ENCODE results near the gene DCTN1. TPM values are rescaled to one million over a fixed set of nuclear protein-coding genes. Genes with fewer than 3 reads are reported as not detected.

DCTN1 gene
- total RNA-seq, 2 donors from 2014 or later: 159 to 213 TPM

- Mint-ChIP-seq H3K9me3 (no peaks in the 10 kb centered on the region), H3K36me3 (ENCODE audit: low read depth) (peaks cover 9% of the 10 kb centered on the region), H3K27ac (no peak overlapping the region), H3K4me3 (no peak overlapping the region), H3K4me1 (peaks cover 11% of the 10 kb centered on the region), H3K27me3 (ENCODE audit: insufficient read depth) (peaks cover 1% of the 10 kb centered on the region)
- peaks cover 8% of the 10 kb centered on the region for H3K36me3 ChIP-seq (ENCODE audit: control insufficient read depth, insufficient read depth, low read length)
- H3K9ac ChIP-seq (ENCODE audit: extremely low read depth, low read length, poor library complexity, severe bottlenecking): no peak overlapping the region
- no peaks in the 10 kb centered on the region for H3K27me3 ChIP-seq (ENCODE audit: control insufficient read depth, insufficient read depth, low read length, poor library complexity, severe bottlenecking)
- DNase-seq: no peak
- H3K4me1 ChIP-seq (ENCODE audit: control insufficient read depth, insufficient read depth, low read length): no peaks in the 10 kb centered on the region
- no peaks in the 10 kb centered on the region for H3K9me3 ChIP-seq (ENCODE audit: control insufficient read depth, low read length)
- TF ChIP-seq CTCF (conservative IDR thresholded peaks at IDR 0.05): no peak
- WGBS, 2 experiments (ENCODE audit: insufficient coverage in 1 of 2, insufficient read length in 1 of 2): 94 to 96% methylated on average over 4 of the region's 4 CpGs
- no peak overlapping the region for H3K4me3 ChIP-seq (ENCODE audit: low read length)
- H3K27ac ChIP-seq (ENCODE audit: low read depth, low read length): no peak overlapping the region
Measured at GRCh38 chr2:74349889-74350288, 30.2 kb downstream of the DCTN1 start.

- Mint-ChIP-seq H3K4me1 (peaks cover 11% of the 10 kb centered on the region), H3K27me3 (ENCODE audit: insufficient read depth) (peaks cover 2% of the 10 kb centered on the region), H3K4me3 (no peak overlapping the region), H3K36me3 (ENCODE audit: low read depth) (no peaks in the 10 kb centered on the region), H3K27ac (no peak overlapping the region), H3K9me3 (no peaks in the 10 kb centered on the region)
- H3K27me3 ChIP-seq (ENCODE audit: control insufficient read depth, insufficient read depth, low read length, poor library complexity, severe bottlenecking): no peaks in the 10 kb centered on the region
- no peak overlapping the region for H3K4me3 ChIP-seq (ENCODE audit: low read length)
- WGBS, 2 experiments (ENCODE audit: insufficient coverage in 1 of 2, insufficient read length in 1 of 2): 90 to 100% methylated on average over 2 to 3 of the region's 3 CpGs
- H3K9me3 ChIP-seq (ENCODE audit: control insufficient read depth, low read length): no peaks in the 10 kb centered on the region
- DNase-seq: no peak
- TF ChIP-seq CTCF (conservative IDR thresholded peaks at IDR 0.05): no peak
- H3K27ac ChIP-seq (ENCODE audit: low read depth, low read length): no peak overlapping the region
- no peaks in the 10 kb centered on the region for H3K4me1 ChIP-seq (ENCODE audit: control insufficient read depth, insufficient read depth, low read length)
- H3K36me3 ChIP-seq (ENCODE audit: control insufficient read depth, insufficient read depth, low read length): no peaks in the 10 kb centered on the region
- no peak overlapping the region for H3K9ac ChIP-seq (ENCODE audit: extremely low read depth, low read length, poor library complexity, severe bottlenecking)
Measured at GRCh38 chr2:74347742-74348141, 32.4 kb downstream of the DCTN1 start.

GRCh38 chr2:74347303-74347702 is 32.8 kb downstream of the DCTN1 start:
- Mint-ChIP-seq H3K4me3 (no peak overlapping the region), H3K9me3 (no peaks in the 10 kb centered on the region), H3K36me3 (ENCODE audit: low read depth) (no peaks in the 10 kb centered on the region), H3K4me1 (peaks cover 11% of the 10 kb centered on the region), H3K27me3 (ENCODE audit: insufficient read depth) (peaks cover 2% of the 10 kb centered on the region), H3K27ac (no peak overlapping the region)
- H3K4me1 ChIP-seq (ENCODE audit: control insufficient read depth, insufficient read depth, low read length): no peaks in the 10 kb centered on the region
- H3K9me3 ChIP-seq (ENCODE audit: control insufficient read depth, low read length): no peaks in the 10 kb centered on the region
- H3K4me3 ChIP-seq (ENCODE audit: low read length): no peak overlapping the region
- TF ChIP-seq CTCF (conservative IDR thresholded peaks at IDR 0.05): no peak
- H3K27ac ChIP-seq (ENCODE audit: low read depth, low read length): no peak overlapping the region
- no peak overlapping the region for H3K9ac ChIP-seq (ENCODE audit: extremely low read depth, low read length, poor library complexity, severe bottlenecking)
- no peaks in the 10 kb centered on the region for H3K27me3 ChIP-seq (ENCODE audit: control insufficient read depth, insufficient read depth, low read length, poor library complexity, severe bottlenecking)
- WGBS, 2 experiments (ENCODE audit: insufficient coverage in 1 of 2, insufficient read length in 1 of 2): 90% methylated on average over 1 of the region's 1 CpG; no CpG with 5 or more reads in 1 of the 2 experiments
- H3K36me3 ChIP-seq (ENCODE audit: control insufficient read depth, insufficient read depth, low read length): no peaks in the 10 kb centered on the region
- no peak for DNase-seq
